GM12801 (cell line): Measurements from ENCODE around the gene SV2C.

Experiments
- TF ChIP-seq, protein P1 (sequence below): IDR thresholded peaks from one replicate; pipeline ENCODE4 v1.5.1; 2011; ENCODE audit warnings: control low read depth; ENCODE audit not compliant: insufficient read length; ENCODE audit errors: extremely low read depth

Gene SV2C

GRCh38 chr5:76292620-76293322, 209.6 kb downstream of the SV2C start:
- TF ChIP-seq, protein P1, sequence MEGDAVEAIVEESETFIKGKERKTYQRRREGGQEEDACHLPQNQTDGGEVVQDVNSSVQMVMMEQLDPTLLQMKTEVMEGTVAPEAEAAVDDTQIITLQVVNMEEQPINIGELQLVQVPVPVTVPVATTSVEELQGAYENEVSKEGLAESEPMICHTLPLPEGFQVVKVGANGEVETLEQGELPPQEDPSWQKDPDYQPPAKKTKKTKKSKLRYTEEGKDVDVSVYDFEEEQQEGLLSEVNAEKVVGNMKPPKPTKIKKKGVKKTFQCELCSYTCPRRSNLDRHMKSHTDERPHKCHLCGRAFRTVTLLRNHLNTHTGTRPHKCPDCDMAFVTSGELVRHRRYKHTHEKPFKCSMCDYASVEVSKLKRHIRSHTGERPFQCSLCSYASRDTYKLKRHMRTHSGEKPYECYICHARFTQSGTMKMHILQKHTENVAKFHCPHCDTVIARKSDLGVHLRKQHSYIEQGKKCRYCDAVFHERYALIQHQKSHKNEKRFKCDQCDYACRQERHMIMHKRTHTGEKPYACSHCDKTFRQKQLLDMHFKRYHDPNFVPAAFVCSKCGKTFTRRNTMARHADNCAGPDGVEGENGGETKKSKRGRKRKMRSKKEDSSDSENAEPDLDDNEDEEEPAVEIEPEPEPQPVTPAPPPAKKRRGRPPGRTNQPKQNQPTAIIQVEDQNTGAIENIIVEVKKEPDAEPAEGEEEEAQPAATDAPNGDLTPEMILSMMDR: no peak

GRCh38 chr5:76294573-76294972, 211.4 kb downstream of the SV2C start:
- TF ChIP-seq, protein P1: no peak

DNA sequence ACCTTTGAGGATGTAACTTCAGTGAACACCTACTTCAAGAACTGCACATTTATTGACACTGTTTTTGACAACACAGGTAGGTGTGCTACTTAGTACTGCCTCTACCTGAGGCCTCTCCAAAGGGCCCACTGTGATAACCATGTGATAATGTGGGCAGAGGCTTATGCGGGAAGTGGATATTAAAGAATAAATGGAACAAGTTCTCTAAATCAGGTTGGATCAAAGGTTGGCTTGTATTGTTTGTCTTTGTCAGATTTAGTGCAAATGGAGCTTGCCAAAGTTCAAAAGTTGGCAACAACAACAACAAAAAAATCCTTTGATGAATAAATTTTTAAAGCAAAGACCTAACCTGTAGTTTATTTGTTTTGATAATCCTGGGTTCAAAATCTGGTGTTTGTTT, 215.7 kb downstream of the SV2C start:
- TF ChIP-seq, protein P1: no peak

DNA sequence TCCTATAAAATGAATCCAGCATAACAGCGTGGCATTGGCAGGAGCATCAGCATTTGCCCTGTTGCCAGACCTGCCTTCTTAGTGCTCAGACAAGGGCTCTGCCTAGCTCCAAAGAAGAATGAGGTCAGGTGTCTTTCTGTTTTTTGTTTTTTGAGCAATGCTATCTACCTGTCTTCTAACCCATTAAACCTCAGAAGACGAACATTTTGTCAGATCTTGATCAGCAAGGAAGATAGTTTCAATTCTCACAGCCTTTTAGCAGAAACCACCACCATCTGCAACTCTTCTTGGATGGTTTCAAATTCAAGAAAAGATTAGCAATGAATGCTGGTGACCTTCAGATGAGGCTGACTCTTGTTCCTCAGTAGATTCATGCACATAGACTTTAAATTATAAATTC, 216.4 kb downstream of the SV2C start:
- TF ChIP-seq, protein P1: no peak

DNA sequence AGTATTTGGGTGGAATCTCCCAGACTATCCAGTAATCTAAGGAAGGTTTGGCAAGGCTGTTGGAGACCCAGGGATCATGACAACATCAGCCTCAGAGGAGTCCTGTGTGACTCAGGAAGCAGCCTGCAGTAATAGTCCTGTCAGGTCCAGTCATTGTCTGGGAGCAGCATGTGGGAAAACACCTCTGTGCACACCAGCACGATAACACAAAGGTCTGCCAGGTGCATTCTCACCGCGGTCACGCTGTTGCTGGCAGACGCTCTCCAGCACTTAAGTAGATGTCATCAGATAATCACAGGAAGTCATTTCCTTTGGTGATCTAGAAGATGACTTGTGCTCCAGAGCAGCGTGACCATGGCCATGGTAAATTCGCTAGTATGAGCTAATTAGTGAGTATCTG, 220.7 kb downstream of the SV2C start:
- TF ChIP-seq, protein P1: no peak

DNA sequence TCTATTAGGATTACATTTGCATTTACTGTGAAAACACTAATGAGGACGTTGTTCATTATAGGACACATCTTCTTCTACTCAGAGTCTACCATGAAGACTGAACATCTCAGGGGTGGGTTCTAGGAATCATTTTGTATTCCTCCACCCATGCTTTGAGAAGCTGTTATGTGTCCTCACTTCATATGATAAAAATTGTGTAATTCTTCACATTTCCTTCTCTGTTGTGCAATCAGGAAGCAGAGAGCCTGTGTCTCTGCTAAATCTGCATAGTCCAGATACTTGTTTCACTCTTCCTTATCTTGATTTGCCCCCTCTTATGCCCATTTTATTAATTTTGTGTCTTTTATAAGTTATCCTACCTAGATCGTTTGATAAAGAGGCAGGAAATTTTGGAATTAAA, 222.1 kb downstream of the SV2C start:
- TF ChIP-seq, protein P1: no peak

DNA sequence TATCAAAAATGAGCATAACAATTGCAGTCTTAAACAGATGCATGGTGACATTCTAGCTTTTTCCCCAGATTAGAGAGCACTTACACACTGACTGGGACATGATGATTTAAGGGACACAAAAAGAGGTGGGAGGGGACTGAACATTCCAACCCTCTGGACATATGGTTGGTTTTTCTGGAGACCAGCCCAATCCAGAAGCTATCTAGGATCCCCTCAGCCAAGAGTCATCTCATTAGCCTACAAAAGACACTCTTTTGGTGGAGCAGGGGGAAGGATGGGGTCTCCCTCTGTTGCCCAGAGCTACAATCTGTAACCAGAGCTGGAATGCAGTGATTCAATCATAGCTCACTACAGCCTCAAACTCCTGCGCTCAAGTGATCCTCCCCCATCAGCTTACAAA, 222.6 kb downstream of the SV2C start:
- TF ChIP-seq, protein P1: no peak
